ENCODE data around the gene PLCB2.

- TF ChIP-seq YY1 (IDR thresholded peaks at IDR 0.05; ENCODE audit: insufficient read depth, insufficient read length), result no peak
- TF ChIP-seq SUZ12 (IDR thresholded peaks at IDR 0.05; ENCODE audit: extremely low read depth, insufficient read depth, insufficient read length), result no peak
- TF ChIP-seq ZNF274 (IDR thresholded peaks at IDR 0.05; ENCODE audit: low read depth, low read length), result no peak
Measured at GRCh38 chr15:40265875-40266274, 41.9 kb downstream of the PLCB2 start.
